GOT3 (cell line): ENCODE data around the gene FLYWCH2.

Source experiments
- DNase-seq: peaks from one replicate; lab custom pipeline; 2025; ENCODE audit warnings: mixed read lengths; lab: John Stamatoyannopoulos, UW

The FLYWCH2 gene

DNA sequence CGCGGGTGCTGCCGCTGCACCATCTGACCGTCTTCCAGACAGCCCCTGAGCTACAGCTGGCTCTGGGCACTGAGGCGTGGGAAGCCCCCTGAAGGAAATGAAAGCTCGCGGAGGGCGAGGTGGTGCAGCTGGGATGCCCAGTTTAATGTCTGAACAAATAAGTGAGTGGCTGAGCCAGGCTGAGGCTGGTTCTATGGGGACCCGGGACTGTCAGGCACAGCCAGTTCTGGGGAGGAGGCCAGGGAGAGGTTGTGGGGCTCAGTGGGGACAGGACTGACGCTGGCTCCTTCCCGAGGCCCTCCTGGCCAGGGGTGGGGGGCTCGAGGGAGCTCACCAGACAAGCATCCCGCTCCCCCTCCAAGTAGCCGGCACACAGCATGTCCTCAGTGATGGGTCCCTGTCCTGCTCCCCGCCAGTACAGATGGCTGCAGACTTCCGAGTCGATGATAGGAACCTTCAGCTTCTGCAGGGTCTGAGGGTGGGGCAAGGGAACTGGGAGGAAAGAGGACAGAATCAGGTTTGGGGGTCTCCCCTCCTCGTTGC is 29.4 kb upstream of the FLYWCH2 start:
- no peak for DNase-seq

DNA sequence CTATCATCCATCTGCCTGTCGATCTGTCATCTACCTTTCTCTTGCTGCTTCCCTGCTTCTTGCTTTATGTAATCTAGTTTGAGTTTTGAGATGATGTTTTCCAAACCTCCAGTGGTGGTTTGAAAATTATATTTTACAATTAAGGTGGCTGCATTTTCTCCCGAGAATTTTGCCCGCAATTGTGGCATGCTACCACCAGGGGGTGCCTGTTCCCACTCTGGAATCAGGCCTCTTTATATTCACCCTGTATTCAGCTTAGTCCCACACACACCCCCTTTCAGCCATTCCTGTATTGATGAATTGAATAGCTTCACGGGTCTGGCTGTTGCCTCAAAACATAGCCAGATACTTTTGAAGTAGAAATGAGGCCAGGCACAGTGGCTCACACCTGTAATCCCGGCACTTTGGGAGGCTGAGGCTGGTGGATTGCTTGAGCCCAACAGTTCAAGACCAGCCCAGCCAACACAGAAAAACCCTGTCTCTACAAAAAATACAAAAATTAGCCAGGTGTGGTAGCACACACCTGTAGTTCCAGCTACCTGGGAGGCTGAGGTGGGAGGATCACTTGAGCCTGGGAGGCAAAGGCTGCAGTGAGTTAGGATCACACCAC is 28.2 kb upstream of the FLYWCH2 start:
- no peak for DNase-seq

DNA sequence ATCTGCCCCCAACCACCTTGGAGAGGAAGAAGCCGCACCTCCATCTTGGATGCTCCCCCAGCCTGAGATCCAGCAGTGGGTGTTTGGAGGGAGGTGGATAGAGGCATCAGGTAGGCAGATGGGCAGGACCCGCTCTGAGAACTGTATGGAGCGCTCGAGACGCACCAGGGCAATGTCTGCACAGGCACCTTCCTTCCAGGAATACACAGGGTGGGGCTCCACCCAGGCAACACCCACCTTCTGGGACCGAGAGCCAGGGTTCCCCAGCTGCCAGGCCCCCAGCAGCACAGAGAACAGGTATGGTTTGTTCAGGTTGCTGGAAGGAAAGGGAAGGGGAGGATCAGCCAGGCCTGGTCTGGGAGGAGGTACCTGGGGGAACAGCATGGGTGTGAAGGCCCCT is 27.5 kb upstream of the FLYWCH2 start:
- no peak for DNase-seq

DNA sequence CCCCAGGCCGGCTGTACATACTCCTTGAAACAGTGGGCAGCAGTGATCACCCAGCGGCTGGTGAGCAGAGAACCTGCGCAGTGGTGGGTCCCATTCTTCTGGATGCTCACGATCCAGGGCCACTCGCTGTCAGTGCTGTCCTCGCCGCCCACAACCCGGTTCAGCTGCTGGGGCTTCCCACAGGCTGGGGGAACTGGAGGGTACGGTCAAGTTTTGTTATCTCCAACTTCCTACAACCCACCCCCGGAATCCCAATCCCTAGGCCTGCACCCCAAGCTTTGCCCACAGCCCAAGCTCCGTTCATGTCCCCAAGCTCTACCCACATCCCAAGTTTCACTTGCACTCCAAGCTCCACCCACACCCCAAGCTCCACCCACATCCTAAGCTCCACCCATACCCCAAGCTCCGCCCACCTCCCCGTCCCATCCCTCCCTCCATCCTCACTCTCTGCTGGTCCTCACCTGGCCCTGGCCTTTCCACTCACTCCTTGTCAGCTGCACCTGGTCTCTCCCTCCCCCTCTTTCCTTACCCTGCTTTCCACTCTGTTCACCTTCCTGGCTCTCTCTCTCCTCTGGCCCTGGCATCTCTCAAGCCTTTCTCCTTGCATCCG is 26.8 kb upstream of the FLYWCH2 start:
- DNase-seq = no peak

DNA sequence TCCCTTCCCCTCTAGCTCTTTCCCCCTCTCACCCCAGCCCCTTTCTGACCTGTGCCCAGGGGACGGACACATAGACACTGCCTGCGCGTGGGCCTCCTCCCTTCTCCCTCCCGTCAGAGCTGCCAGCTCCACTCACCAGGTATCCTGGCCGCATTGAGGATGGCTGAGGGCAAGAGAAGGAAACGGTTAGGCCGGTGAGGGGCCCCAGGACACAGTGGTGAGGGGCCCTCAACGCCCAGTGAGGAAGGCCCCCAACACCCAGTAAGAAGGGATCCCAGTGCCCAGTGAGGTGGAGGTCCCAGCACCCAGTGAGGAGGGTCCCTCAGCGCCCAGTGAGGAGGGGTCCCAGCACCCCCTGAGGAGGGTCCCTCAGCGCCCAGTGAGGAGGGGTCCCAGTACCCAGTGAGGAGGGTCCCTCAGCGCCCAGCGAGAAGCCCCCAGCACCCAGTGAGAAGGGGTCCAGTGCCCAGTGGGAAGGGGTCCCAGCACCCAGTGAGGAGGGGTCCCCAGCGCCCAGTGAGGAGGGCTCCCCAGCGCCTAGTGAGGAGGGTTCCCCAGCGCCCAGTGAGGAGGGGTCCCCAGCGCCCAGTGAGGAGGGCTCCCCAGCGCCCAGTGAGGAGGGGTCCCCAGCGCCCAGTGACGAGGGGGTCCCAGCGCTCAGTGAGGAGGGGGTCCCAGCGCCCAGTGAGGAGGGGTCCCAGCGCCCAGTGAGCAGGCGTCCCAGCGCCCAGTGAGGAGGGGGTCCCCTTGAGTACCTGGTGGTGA is 26.1 kb upstream of the FLYWCH2 start:
- DNase-seq = no peak

DNA sequence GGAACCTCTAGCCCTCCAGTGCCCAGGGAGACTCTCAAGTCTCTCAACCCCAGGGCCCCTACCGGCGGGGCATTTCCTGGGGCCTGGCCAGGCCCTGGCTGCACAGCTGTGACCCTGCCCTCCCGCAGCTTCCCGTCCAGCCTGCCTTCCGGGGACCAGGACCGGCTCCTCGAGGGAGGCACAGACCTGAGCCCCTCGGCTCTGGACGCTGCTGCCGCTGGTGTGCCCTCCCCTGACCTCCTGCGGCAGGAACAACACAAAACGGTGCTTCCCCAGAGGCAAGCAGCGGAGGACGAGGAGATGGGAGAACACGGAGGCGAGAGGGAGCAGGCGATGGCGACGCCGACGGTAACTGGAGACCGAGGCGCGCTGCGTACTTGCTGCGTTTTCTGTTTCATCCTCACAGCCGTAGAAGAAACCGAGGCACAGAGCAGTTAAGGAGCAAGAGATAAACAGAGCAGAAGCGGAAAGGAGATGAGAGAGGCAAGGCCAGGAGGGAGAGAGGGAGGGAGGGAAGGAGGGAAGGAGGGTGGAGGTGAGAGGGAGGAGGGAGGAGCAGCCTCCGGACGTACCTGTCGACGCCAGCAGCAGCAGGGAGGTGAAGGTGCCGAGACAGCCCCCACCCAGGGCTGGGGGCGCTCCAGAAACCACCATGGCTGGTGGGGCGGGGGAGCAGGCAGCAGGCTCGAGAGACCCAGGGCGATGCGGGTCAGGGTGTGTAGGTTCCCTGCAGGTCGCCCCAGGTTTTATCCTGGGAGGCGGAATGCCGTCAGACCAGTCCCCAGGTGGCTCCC is 25.4 kb upstream of the FLYWCH2 start, which contains the start of gene PRSS22:
TSS of gene PRSS22 (minus strand) at position 720 of the 794 bp plus-strand sequence. CDS start at position 654, 66 bp downstream.
- no peak for DNase-seq

DNA sequence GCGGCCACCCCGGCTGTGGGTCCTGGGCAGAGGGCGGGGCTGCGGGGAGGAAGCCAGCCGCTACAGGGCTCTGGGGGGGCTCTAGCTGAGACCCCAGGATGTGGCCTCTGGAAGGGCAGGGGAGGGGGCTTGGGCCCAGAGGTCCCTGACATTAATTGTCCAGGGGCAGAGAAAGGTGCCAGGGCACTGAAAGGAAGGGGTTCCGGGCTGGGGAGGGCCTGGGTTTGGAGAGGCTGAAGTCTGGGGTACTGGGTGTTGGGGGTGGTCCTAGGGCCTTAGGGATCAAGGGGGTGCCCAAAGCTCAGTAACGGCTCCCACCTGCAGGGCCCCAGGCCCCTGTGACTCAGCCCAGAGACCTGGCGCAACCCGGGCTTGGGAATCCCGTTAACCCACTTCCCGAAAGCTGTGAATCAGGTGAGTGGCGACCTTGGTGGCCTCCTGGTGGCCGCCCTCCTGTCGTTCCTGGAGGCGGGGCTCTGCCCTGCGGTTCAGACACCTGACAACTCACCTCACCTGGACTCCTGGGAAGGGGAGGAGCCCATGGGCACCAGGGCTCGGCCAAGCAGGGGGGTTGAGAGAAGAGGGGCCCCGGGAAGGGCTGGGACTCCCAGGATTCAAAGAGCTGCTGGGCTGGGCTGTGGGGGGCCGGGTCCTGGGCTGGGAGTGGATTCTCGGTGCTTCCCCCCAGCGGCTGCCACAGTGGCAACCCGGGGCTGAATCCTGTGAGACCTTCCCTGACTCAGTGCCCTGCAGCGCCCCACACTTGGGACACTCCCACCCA is 24.6 kb upstream of the FLYWCH2 start:
- no peak for DNase-seq

DNA sequence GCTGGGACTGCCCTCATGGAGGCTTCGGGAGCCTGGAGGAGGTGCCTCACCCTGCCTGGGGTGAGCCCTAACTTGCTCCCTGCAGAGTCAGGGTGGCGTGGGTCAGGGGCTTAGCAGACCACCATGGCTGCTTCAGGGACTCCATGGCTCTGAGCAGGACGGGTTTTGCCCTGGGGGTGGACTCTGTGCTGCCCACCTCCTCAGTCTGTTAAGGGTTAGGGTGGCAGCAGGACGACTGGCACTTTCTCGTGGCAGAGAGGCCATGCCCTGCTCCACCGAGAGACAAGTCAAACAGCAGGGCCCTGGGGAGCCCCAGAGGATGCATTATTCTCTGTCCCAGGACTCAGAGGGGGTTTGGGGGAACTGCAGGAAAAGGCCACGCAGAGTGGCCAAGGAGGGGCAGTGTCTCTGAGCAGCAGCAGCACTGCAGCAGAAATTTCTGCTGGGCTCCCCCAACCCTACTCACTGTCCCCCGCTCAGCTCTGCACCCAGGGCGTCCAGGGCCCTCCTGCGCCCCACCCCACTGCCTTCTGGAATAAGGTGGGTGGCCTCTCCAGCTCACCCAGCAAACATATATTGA is 23.2 kb upstream of the FLYWCH2 start:
- DNase-seq = no peak

DNA sequence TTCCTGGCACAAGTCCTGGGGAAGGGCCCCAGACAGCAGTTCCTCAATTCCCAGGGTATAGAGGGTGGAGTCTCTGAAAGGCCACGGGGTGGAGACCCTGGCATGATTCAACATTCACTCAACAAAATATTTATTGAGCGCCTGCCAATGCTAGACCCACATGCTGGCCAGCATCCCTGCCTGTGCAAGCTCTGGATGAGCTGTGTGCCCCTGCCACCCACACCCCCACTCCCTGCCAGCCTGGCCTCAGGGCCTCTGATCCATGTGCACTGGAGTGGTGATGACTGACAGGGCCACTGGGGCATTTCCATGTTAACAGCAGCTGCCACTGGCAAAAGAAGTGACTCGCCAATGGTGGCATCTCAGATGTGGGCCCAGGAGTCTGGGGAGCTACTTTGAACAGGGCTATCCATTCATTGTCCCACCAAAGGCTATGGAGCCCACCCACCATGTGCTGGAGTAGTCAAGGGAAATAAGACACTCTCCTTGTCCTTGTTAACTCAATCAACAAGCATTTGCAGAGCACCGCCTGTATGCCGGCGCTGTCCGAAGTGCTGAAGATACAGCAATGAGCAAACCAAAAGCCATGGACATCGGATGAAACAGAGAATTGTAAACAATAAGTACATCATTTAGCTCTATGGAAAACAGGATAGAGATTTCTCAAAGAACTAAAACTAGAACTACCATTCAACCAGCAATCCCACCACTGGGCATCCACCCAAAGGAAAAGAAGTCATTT is 22.0 kb upstream of the FLYWCH2 start:
- no peak for DNase-seq

DNA sequence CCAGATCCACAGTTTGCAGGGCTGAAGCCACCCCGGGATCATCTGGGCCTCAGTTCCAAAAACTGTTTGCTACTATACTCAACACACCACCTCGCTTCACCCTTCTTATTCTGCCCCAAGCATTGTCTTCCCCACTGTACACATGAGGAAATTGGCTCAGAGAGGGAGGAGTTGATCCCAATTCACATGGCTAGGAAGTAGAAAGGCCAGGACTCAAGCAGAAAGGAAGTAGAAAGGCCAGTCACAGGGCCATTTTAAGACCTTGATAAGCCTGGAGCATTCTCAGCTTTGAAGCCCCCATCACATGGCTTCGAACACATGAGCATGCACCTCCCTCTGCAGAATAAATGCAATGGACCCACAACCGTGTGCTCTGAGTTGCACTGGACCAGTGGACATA is 17.4 kb upstream of the FLYWCH2 start:
- no peak for DNase-seq

DNA sequence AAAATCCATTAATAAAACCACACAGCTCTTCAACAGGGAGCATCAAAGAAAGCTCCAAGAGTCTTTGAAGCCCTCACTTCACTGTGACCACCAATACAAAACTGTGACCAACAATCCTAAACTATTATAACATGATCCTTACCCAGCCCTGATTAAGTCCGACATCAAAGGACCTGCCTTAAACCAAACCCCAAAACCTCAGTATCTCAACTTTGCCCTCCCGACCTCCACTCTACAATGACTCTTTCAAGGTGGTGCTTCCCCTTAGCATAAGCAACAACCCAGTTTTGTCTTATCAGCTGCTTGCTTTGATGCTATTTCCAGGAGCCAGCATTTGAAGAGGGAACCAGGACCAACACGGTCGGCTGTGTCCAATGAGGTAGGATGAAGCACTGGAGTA is 16.6 kb upstream of the FLYWCH2 start:
- no peak for DNase-seq

DNA sequence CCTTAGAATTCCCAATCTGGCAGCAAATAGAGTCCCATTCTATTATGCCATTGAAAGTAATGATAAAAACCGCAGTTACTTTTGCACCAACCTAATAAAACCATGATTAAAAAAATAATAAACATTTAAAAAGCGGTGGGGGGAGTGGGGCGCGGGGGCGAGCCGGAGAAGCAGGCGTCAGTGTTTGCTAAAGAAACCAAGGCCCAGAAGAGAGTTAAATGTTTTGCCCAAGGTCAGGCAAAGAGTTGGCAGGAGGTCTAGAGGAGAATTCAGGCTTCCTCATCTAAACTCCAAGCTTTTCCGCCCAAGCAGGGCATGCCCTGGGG is 15.4 kb upstream of the FLYWCH2 start:
- no peak for DNase-seq

DNA sequence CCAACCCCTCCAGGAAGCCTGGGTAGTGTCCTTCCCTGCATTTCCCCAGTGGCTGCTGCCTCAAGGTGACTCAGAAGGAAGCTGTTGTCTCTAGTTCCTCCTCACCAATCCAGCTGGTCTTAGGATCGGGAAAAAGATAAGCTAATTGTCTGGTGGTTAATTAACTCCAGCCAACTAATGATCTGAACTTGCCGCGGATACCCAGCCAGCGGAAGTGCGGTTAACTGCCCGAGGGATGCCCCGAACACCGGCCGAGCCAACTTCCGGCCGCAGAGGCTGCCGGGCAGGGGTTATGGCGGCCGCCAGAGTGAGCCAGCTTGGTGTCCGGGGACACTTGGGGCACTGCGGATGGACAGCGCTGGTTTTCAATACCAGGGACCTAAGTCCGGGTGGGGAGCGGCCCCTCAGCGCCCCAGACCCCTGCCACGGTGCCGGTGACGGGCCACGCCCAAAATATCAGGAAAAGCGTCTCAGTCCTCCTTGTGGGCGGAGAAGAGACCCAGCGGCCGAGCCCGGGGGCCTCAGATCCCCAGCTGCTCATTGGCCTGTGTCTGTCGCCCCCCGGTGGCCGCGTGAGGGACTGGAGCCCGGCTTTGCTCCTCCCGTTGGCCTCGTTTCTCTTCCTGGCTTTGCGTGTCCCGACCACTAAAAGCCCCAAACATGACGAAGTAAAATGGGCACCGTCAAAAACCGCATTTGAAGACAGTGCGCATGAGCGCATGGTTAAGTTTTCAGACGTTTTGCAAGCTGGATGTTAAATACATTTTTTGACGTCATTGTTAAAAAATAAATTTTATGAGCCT is 14.8 kb upstream of the FLYWCH2 start:
- DNase-seq = peak; percentile 90

DNA sequence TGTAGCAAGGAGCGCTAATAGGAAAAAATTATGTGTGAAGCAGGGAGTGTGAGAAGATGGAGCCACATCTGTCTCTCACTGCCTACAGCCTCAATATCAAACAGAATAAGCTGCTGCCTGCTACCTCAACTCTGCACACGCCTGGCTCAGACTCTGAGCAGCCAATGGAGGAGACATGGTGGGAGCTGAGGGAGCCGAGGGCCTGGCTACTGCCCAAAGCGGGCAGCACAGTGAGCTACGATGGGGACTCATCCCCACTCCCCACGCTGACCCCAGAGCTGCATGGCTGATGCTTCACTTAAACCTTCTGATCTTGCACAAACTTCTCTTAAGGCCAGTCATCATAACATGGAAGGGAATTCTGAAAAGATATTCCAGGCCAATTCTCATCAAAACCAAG is 11.1 kb upstream of the FLYWCH2 start:
- DNase-seq = no peak

DNA sequence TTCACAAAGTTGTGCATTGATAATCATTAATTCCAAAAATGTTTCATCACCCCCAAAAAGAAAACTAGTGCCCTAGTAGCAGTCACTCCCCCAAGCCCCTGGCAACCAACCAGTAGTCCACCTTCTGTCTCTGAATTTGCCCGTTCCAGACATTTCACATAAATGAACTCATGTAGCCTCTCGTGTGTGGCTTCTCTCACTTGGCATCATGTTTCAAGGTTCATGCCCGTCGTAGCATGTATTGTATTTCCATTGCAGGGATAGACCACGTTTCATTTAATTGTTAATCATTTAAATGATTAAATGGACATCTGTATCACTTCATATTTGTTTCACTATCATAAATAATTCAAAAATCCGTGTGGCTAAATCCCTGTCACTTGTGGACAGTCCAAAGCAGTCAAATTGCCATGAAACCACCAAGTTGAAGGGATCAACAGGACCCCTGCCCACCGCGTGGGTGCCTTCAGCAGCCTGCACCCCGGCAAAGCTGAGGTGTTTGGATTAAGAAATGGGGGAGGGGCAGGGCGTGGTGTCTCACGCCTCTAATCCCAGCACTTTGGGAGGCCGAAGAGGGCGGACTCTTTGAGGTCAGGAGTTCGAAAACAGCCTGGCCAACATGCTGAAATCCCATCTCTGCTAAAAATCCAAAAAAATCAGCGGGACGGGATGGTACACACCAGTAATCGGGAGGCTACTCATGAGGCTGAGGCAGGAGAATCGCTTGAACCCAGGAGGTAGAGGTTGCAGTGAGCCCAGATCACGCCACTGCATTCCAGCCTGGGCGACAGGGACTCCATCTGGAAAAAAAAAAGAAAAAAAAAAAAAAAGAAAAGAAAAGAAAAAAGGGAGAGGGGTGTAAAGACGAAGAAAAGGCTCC is 8.7 kb upstream of the FLYWCH2 start:
- DNase-seq = no peak

DNA sequence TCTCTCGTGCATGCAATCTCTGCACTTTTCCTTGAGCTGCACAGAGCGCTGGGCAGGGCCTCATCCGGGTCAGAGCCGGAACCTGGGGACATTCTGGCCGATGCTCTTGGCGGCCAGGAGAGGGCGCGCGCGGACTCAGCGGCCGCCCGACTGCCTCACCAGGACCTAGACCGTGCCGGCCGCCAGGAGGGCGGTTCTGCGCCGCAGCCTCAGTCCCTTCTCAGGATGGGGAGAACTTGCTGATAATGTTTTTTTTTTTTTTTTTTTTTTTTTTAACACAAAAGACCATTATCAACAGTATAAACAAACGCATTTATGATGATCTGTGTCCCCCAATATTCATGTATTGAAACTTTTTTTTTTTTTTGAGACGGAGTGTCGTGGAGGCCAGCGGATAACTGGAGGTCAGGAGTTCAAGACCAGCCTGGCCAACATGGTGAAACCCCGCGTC is 8.1 kb upstream of the FLYWCH2 start:
- DNase-seq = peak; percentile 15

DNA sequence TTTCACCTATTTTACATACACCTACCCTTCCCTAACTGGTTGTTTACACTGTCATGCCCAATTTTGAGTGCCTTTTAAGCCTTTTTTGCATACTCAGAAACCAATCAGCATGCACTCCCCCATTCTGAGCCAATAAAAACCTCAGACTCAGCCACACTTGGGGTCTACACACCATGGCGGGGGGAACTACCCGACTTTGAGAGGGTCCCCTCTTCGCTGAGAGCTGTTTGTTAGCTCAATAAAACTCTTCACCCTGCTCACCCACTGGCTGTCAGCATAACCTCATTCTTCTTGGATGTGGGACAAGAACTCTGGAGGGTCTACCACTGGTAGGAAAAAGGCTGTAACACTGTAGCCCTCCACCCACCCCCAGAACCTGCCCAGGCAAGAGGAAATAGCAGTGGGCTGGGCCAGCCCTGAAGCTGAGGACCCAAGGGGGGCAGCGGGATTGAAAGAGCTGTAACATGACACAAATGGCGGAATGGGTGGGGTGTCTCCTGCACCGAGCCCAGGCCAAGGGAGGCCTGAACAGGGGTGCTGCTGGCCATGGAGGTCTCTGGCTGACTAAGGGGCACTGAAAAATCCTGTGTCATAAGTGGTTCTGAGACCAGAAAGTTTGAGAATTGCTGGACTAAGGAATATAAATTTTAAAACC is 3.0 kb upstream of the FLYWCH2 start:
- no peak for DNase-seq
